NCI-H345 treated with DMSO at 0.1 percent for 48 hours (cell line): Measurements from ENCODE around the gene PCDH18.
"Not testable (repeated sequence)": the region's sequence is repeated elsewhere in the genome, so short reads cannot be mapped to it uniquely, and the experiment has no call there.

Experiments used
- DNase-seq: peaks from one replicate; lab custom pipeline; 2025; ENCODE audit not compliant: unreplicated experiment; lab: John Stamatoyannopoulos, UW

PCDH18 gene

GRCh38 chr4:137531986-137532868 is at the start of gene PCDH18:
TSS of gene PCDH18 (minus strand) at chr4:137532494. CDS start at chr4:137532088, 406 bp downstream.
- DNase-seq = peak; percentile 37

GRCh38 chr4:137576446-137576845 is 44.2 kb upstream of the PCDH18 start:
- DNase-seq = no peak

GRCh38 chr4:137572647-137573046 is 40.4 kb upstream of the PCDH18 start:
- no peak for DNase-seq

- DNase-seq = no peak
Measured at GRCh38 chr4:137572163-137572562, 39.9 kb upstream of the PCDH18 start.

GRCh38 chr4:137559801-137560200 is 27.5 kb upstream of the PCDH18 start:
- DNase-seq = no peak

- DNase-seq = no peak
Measured at GRCh38 chr4:137558951-137559350, 26.7 kb upstream of the PCDH18 start.

- DNase-seq = no peak
Measured at GRCh38 chr4:137545461-137545861, 13.2 kb upstream of the PCDH18 start.

GRCh38 chr4:137543648-137544047 is 11.4 kb upstream of the PCDH18 start:
- no peak for DNase-seq

GRCh38 chr4:137543198-137543597 is 10.9 kb upstream of the PCDH18 start:
- no peak for DNase-seq

- DNase-seq = no peak
Measured at GRCh38 chr4:137541876-137542646, 9.8 kb upstream of the PCDH18 start.

- DNase-seq = no peak
Measured at GRCh38 chr4:137541181-137541580, 8.9 kb upstream of the PCDH18 start.

- DNase-seq = no peak
Measured at GRCh38 chr4:137540356-137540755, 8.1 kb upstream of the PCDH18 start.

- DNase-seq = no peak
Measured at GRCh38 chr4:137538526-137538925, 6.2 kb upstream of the PCDH18 start.

- not testable (repeated sequence) for DNase-seq
Measured at GRCh38 chr4:137537807-137538206, 5.5 kb upstream of the PCDH18 start.

GRCh38 chr4:137536789-137537561 is 4.7 kb upstream of the PCDH18 start:
- no peak for DNase-seq

GRCh38 chr4:137535718-137536117 is 3.4 kb upstream of the PCDH18 start:
- no peak for DNase-seq

- DNase-seq = no peak
Measured at GRCh38 chr4:137534516-137534915, 2.2 kb upstream of the PCDH18 start.

GRCh38 chr4:137533855-137534254 is 1.6 kb upstream of the PCDH18 start:
- no peak for DNase-seq

- DNase-seq = no peak
Measured at GRCh38 chr4:137532869-137533236, 559 bp upstream of the PCDH18 start.

- no peak for DNase-seq
Measured at GRCh38 chr4:137531168-137531985, 917 bp downstream of the PCDH18 start.

GRCh38 chr4:137530176-137530575 is 2.1 kb downstream of the PCDH18 start:
- no peak for DNase-seq
